Measurements from ENCODE around the gene PIH1D1.
A peak's percentile ranks its signal among the peaks of the same experiment; 100 is the strongest.

PIH1D1 gene

GRCh38 chr19:49453013-49453756 lies 1.6 kb upstream of the PIH1D1 start, which contains the start of gene ALDH16A1:
TSS of gene ALDH16A1 (plus strand) at chr19:49453225. CDS start at chr19:49453332, 107 bp downstream.
- DNase-seq, result peak; percentile 98

DNA sequence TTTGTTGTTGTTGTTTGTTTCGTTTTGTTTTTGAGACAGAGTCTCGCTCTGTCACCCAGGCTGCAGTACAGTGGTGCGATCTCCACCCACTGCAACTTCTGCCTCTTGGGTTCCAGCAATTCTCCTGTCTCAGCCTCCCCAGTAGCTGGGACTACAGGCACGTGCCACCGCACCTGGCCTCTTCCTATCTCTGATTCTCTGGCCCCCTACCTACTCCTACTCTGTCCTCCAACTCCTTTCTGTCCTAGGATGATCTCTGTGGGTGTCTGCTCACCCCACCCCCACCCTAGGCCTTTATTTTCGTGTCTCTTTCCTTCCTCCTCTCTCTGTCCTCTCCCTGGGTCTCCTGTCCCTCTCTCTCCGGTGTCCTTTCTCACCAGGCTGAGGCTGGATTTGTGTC lies 1.2 kb downstream of the PIH1D1 start:
- DNase-seq, result no peak

- no peak for DNase-seq
Measured at GRCh38 chr19:49448432-49448786, 3.2 kb downstream of the PIH1D1 start.

GRCh38 chr19:49447485-49448431 lies 3.9 kb downstream of the PIH1D1 start:
- DNase-seq, result no peak

GRCh38 chr19:49445997-49446396 lies 5.6 kb downstream of the PIH1D1 start:
- DNase-seq, result no peak

- DNase-seq, result peak; percentile 27
Measured at GRCh38 chr19:49444100-49444700, 7.4 kb downstream of the PIH1D1 start.

DNA sequence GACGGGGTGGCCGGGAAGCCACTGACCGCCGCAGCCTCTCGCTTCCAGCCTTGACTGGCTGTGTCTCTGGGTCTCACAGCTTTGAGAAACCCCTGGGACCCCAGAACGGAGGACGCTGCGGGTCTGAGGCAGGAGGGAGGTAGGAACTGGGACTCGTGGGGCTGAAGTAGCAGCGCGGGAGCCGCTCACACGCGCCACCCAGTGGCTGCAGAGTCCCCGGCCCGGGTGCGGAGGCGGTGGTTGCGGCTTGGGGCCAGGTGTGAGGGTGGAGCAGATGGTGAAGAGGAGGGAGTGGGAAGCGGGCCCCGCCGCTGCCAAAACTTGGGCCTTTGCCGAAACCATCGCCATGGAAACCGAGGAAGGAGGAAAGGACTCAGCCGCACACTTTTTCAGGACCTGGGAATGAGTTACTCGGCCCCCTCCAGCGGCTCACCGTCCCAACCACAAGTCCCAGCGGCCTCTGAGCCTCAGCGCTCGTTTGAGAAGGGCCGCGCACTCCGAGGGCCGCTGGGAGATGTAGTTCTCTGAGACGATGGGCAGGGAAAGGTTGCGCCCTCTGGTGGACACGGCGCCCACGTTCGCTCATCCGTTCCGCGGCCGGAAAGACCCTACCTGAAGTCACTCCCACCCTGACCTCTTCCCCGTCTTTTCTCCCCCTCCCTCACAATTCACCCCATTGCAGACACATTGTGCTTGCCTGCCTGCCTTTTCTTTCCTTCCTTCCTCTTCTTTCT lies 8.1 kb downstream of the PIH1D1 start:
- peak; percentile 99 for DNase-seq

DNA sequence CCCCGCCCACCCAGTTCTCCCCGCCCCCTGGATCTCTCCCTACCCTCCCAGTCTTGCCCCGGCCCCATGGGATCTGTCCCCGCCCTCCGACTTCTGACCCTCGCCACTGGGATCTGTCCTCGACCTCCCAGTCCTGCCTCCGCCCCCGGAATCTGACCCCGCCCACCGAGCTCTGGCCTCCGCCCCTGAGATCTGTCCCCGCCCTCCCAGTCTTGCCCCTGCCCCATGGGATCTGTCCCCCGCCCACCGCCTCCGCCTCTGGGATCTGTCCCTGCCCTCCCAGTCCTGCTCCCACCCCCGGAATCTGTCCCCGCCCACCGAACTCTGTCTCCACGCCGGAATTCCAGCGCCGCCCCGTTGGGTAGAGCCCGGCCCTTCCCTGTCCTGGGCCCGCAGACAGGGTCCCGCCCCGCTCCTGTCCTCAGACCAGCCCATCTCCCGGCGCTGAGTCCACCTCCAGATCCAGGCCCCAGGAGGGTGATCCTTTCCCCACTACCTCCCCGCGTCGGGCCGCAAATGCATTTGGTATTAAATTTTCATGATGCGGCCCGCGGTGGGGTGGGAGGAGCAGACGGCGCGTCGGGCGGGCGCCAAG lies 8.7 kb downstream of the PIH1D1 start:
- DNase-seq, result peak; percentile 95

GRCh38 chr19:49442354-49442753 lies 9.3 kb downstream of the PIH1D1 start:
- peak; percentile 94 for DNase-seq

DNA sequence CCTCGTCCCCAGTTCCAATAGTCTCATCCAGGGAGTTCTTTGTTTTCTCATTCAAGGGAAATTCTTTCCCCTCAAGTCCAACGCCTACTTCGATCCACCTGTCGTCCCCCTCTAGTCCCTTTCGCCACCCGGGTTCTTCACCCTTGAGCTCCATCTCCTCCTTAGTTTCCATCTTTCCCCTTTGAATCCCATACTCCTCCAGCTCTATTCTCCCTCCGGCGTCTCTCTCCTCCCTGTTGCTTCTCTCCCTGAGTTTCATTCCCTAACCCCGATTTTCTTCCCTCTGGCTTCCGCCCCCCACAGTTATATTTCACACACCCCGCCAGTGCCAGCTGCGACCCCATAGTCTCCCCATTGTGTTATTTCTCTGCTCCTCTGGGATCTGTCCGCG lies 9.7 kb downstream of the PIH1D1 start:
- DNase-seq, result peak; percentile 69

GRCh38 chr19:49441210-49441959 lies 10.2 kb downstream of the PIH1D1 start, which contains the start of gene SLC17A7:
TSS of gene SLC17A7 (minus strand) at chr19:49441527. CDS start at chr19:49441379, 148 bp downstream.
- DNase-seq, result peak; percentile 84

GRCh38 chr19:49440439-49441209 lies 11.0 kb downstream of the PIH1D1 start:
- DNase-seq, result no peak

GRCh38 chr19:49439836-49440235 lies 11.8 kb downstream of the PIH1D1 start:
- no peak for DNase-seq

GRCh38 chr19:49438261-49438660 lies 13.4 kb downstream of the PIH1D1 start:
- peak; percentile 70 for DNase-seq

DNA sequence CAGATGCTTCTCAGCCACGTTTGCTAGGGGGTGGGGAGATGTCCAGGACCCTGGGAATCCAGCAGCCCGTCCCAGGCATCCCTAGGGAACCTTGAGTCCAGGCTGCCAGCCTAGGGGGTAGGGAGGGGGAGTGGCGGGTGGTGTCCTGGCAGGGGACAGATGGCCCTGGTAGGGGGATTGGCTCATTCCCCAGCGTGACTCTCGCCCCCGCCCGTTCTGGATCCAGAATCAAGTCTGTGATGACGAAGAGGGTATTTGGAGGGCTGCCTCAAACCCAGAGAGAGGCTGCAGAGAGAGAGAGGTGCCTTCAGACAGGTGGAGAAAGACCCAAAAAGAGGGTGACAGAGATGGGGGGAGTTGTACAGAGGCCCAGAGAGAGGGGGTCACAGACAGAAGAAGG lies 14.4 kb downstream of the PIH1D1 start:
- peak; percentile 72 for DNase-seq

DNA sequence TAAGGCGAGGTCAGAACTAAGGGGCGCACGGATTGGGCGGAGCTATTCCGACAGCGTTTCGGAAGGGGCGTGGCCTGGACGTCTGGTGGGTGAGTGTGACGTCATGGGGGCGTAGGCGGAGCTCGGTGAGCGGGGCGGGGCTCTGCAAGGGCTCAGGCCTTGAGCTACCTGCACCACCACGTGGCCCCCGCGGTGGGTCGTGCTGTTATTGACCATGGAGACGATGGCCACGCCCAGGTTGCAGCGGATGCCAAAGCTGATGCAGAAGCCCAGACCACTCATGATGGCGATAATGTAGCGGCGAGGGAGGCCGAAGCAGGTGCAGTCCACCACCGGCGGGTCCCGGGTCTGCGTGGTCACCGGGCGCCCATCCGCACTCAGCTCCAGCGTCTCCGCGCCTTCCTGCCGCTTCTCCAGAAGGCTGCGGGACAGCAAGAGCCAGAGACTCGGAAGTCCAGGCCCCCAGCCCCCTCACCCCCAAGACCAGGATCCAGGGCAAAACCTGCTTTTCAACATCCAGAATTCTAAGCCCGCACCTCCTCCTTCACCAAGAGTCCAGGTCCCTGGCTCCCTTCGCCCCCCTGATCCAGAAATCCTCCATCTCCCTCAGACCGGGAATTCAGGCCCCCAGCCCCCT lies 15.1 kb downstream of the PIH1D1 start:
- DNase-seq, result no peak

GRCh38 chr19:49435670-49436069 lies 15.9 kb downstream of the PIH1D1 start:
- no peak for DNase-seq

- DNase-seq, result no peak
Measured at GRCh38 chr19:49434907-49435583, 16.6 kb downstream of the PIH1D1 start.

DNA sequence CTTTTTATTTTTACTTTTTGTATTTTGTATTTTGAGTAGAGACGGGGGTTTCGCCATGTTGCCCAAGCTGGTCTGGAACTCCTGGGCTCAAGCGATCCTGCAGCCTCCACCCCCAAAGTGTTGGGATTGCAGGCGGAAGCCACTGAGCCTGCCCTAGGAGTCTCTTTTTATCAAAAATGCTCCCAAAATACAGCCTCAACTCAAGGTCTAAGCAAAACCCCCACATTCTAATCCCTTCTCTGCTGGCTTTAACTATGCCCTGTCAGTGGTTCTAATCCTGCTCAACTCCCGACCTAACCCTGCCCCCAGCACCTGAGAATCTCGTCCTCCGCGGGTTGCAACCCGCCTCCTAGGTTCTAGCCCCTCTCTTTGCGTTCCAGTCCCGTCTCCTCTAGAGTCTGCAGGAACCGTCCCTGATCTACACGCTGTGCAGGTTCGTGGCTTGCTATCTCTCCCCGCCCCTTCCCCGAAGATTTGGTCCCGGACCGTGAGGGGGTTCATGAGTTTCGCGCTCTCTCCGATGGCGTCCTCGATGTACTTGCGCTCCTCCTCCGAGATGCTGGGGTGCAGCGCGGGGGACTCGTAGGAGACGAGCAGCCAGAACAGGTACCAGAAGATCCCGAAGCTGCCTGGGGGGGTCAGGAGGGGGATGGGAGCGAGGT lies 18.2 kb downstream of the PIH1D1 start:
- DNase-seq, result no peak
